ENCODE measurements around the gene DISC1. TPM values are rescaled to one million over a fixed set of nuclear protein-coding genes. Genes with fewer than 3 reads are reported as not detected.

DISC1 gene
- total RNA-seq, 1 experiment from 2014 or later, result 1.8 TPM

DNA sequence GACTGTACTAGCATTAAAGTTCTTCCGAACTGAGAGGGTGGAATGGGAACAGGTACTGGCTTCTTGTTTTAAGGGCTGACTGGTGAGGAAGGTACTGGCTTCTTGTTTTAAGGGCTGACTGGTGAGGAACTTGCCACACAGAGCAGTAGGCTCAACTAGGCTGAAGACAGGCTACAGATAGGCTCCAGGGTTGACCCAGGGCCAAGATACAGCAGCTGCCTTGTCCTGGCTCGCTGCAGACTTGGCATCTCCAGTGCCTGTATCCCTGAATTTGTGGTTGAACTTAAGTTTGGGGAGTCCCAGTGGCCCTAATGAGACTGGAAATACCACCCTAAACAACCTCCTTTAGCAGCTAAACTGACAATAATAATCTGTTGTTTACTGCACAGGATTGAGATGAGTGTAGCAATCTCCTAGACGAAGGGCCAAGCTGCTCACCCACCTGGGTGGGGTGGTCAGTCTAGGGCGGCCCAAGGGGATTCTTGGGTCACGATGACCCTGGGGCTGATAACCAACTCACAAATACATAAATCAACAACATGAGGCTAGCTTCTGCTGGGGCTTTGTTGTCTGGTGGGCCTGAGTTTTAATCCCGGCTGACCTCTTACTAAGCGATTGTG lies 227.1 kb downstream of the DISC1 start:
- TF ChIP-seq EZH2 (IDR thresholded peaks at IDR 0.05; ENCODE audit: borderline replicate concordance, low read depth, low read length, poor library complexity, severe bottlenecking), result no peak
- TF ChIP-seq, protein P1, sequence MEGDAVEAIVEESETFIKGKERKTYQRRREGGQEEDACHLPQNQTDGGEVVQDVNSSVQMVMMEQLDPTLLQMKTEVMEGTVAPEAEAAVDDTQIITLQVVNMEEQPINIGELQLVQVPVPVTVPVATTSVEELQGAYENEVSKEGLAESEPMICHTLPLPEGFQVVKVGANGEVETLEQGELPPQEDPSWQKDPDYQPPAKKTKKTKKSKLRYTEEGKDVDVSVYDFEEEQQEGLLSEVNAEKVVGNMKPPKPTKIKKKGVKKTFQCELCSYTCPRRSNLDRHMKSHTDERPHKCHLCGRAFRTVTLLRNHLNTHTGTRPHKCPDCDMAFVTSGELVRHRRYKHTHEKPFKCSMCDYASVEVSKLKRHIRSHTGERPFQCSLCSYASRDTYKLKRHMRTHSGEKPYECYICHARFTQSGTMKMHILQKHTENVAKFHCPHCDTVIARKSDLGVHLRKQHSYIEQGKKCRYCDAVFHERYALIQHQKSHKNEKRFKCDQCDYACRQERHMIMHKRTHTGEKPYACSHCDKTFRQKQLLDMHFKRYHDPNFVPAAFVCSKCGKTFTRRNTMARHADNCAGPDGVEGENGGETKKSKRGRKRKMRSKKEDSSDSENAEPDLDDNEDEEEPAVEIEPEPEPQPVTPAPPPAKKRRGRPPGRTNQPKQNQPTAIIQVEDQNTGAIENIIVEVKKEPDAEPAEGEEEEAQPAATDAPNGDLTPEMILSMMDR (conservative IDR thresholded peaks at IDR 0.05; ENCODE audit: low read depth, low read length), result no peak
- no peaks in the 10 kb centered on the region for H3K36me3 ChIP-seq (ENCODE audit: insufficient read depth, low read length, poor library complexity, severe bottlenecking)
- BruUV-seq (replicated peaks), result no TSS peak

GRCh38 chr1:231855361-231855760 lies 228.8 kb downstream of the DISC1 start:
- no peaks in the 10 kb centered on the region for H3K36me3 ChIP-seq (ENCODE audit: insufficient read depth, low read length, poor library complexity, severe bottlenecking)
- POLR2A ChIA-PET (ENCODE audit: low non-redundant PET), result no interaction called here
- H3K4me3 ChIP-seq (ENCODE audit: low read depth, low read length, poor library complexity, severe bottlenecking), result no peak overlapping the region
- CTCF ChIA-PET, result no interaction called here
- no peak overlapping the region for H3K27ac ChIP-seq (ENCODE audit: low read depth, low read length, poor library complexity, severe bottlenecking)
- H3K9me3 ChIP-seq (ENCODE audit: low read depth, low read length, poor library complexity, severe bottlenecking), result no peaks in the 10 kb centered on the region
- TF ChIP-seq, protein P1 (conservative IDR thresholded peaks at IDR 0.05; ENCODE audit: low read depth, low read length), result no peak
- TF ChIP-seq EZH2 (IDR thresholded peaks at IDR 0.05; ENCODE audit: borderline replicate concordance, low read depth, low read length, poor library complexity, severe bottlenecking), result no peak
- DNase-seq (ENCODE audit: low spot score), result no peak
- intact Hi-C loops (cut with micrococcal nuclease; ENCODE audit: unreplicated experiment), result no loop called here
- no TSS peak for BruUV-seq (replicated peaks)
- no peaks in the 10 kb centered on the region for H3K4me1 ChIP-seq (ENCODE audit: insufficient read depth, low read length, poor library complexity, severe bottlenecking)
- no peaks in the 10 kb centered on the region for H3K27me3 ChIP-seq (replicated peaks; ENCODE audit: insufficient read depth, low read depth, low read length, poor library complexity)

More for the DNA sequence above, 227.1 kb downstream of the DISC1 start:
- intact Hi-C loops (cut with micrococcal nuclease; ENCODE audit: unreplicated experiment), result no loop called here
- POLR2A ChIA-PET (ENCODE audit: low non-redundant PET), result no interaction called here
- Histone ChIP-seq H3K9me3 (ENCODE audit: low read depth, low read length, poor library complexity, severe bottlenecking) (no peaks in the 10 kb centered on the region), H3K4me3 (ENCODE audit: low read depth, low read length, poor library complexity, severe bottlenecking) (no peak overlapping the region), H3K4me1 (ENCODE audit: insufficient read depth, low read length, poor library complexity, severe bottlenecking) (no peaks in the 10 kb centered on the region), H3K27ac (ENCODE audit: low read depth, low read length, poor library complexity, severe bottlenecking) (no peak overlapping the region), H3K27me3 (replicated peaks; ENCODE audit: insufficient read depth, low read depth, low read length, poor library complexity) (no peaks in the 10 kb centered on the region)
- no peak for DNase-seq (ENCODE audit: low spot score)
- CTCF ChIA-PET, result no interaction called here

- intact Hi-C loops (cut with micrococcal nuclease; ENCODE audit: unreplicated experiment), result no loop called here
- no peaks in the 10 kb centered on the region for H3K36me3 ChIP-seq (ENCODE audit: insufficient read depth, low read length, poor library complexity, severe bottlenecking)
- no peak overlapping the region for H3K4me3 ChIP-seq (ENCODE audit: low read depth, low read length, poor library complexity, severe bottlenecking)
- H3K27me3 ChIP-seq (replicated peaks; ENCODE audit: insufficient read depth, low read depth, low read length, poor library complexity), result no peaks in the 10 kb centered on the region
- ChIA-PET CTCF (no interaction called here), POLR2A (ENCODE audit: low non-redundant PET) (interaction anchor here (0.5 kb wide), 1 partner anchor 53 kb away, joined by 6 read pairs; no protein-coding TSS in a partner anchor)
- no peak for DNase-seq (ENCODE audit: low spot score)
- no TSS peak for BruUV-seq (replicated peaks)
- H3K27ac ChIP-seq (ENCODE audit: low read depth, low read length, poor library complexity, severe bottlenecking), result no peak overlapping the region
- H3K9me3 ChIP-seq (ENCODE audit: low read depth, low read length, poor library complexity, severe bottlenecking), result no peaks in the 10 kb centered on the region
- H3K4me1 ChIP-seq (ENCODE audit: insufficient read depth, low read length, poor library complexity, severe bottlenecking), result no peaks in the 10 kb centered on the region
- TF ChIP-seq EZH2 (IDR thresholded peaks at IDR 0.05; ENCODE audit: borderline replicate concordance, low read depth, low read length, poor library complexity, severe bottlenecking), result no peak
- TF ChIP-seq, protein P1 (conservative IDR thresholded peaks at IDR 0.05; ENCODE audit: low read depth, low read length), result no peak
These were observed 229.3 kb downstream of the DISC1 start for GRCh38 chr1:231855926-231856325.
